Pancreas (tissue), 10 donors: ENCODE data around the gene STIM2. TPM values are rescaled to one million over a fixed set of nuclear protein-coding genes. Genes with fewer than 3 reads are reported as not detected.

Source experiments
- ATAC-seq, 4 donors: fragments of 200-7000 bp; cut with Tn5 transposase; one replicate each; pipeline versions ENCODE4 v1.8.0 to v1.9.1; 2020; ENCODE audit warnings: mild to moderate bottlenecking in 4 of 4, moderate library complexity in 4 of 4
- DNase-seq, 6 donors: peaks; one replicate each; pipeline ENCODE4 v3.0.0-alpha.2; 2020
- FAIRE-seq: peaks from 2 replicates; lab custom pipeline; 2012; peaks lifted over from hg19 to GRCh38; lab: Jason Lieb, UNC
- H3K27ac ChIP-seq, 4 donors: fragments of 200-600 bp; sonication (generic); 1 replicate in 3 of 4; 2 replicates in 1 of 4; pipeline versions ENCODE4 v1.5.0 to v1.8.0; 2020
- H3K27me3 ChIP-seq, 4 donors: fragments of 200-600 bp; one replicate each; pipeline ENCODE4 v1.8.0; 2021
- H3K36me3 ChIP-seq, 3 donors: fragments of 200-600 bp; sonication (generic) in 1 of 3; one replicate each; pipeline versions ENCODE4 v1.5.0 to v1.8.0; 2020 to 2021
- H3K4me1 ChIP-seq, 3 donors: fragments of 200-600 bp; one replicate each; pipeline ENCODE4 v1.8.0; 2021
- H3K4me3 ChIP-seq, 4 donors: fragments of 200-600 bp; sonication (generic) in 2 of 4; one replicate each; pipeline versions ENCODE4 v1.5.0 to v1.8.0; 2020 to 2021
- H3K9me3 ChIP-seq, 4 donors: fragments of 200-600 bp; one replicate each; pipeline ENCODE4 v1.8.0; 2021
- WGBS, 2 donors: extraction: QIAGEN DNeasy Blood & Tissue Kit; methylation state at CpG; one replicate each; pipeline ENCODE4 v1.1.7; 2013; 5-methylcytosine and 5-hydroxymethylcytosine counted together
- intact Hi-C, 3 donors: fragments of 100-400 bp; cut with DNase I; formaldehyde crosslinking; loops; one replicate each; pipeline versions ENCODE4 v1.11.1 to v1.14.2; 2022
- polyA plus RNA-seq, 2 donors: library from polyadenylated mRNA; stranded (reverse); fragments of 200-250 nt; gene quantifications; one replicate each; pipeline ENCODE4 v1.2.3, GENCODE V29; 2013
- total RNA-seq, 6 donors: library from RNA; stranded (reverse); fragmentation: NEBNext Ultra II Directional in 4 of 6; extraction: Animal tissue kit (Norgen Biotek cat#: 25700) in 4 of 6; gene quantifications; one replicate each; pipeline versions ENCODE4 v1.2.1 to v1.2.4, GENCODE V29; 2021 to 2023
- TF ChIP-seq, protein P1 (sequence below), 4 donors: fragments of 200-600 bp; sonication (generic) in 3 of 4; IDR thresholded peaks; one replicate each; pipeline versions ENCODE4 v1.5.0 to v1.8.0; 2021; ENCODE audit warnings: antibody characterized with exemption in 4 of 4
- donor health status: healthy with polysubstance abuse.
- donor health status: DM: no; HTN: no; CAD: no; lungs with moderate emphysema.
- donor health status: DM: no; HTN: no; CAD: no.
- donor health status: control.
- donor health status: control.
- donor health status: Bipolar disorder and iron deficiency.
- donor health status: DM: yes; HTN: yes; CAD: no.
- donor health status: DM: no; HTN: no; CAD: no.
- donor health status: DM: no; HTN: no; CAD: no.
- donor health status: DM: yes; HTN: yes; CAD: no.

Gene STIM2
- total and polyA plus RNA-seq, 8 donors = 7.6 to 18.7 (median 12.6) TPM

DNA sequence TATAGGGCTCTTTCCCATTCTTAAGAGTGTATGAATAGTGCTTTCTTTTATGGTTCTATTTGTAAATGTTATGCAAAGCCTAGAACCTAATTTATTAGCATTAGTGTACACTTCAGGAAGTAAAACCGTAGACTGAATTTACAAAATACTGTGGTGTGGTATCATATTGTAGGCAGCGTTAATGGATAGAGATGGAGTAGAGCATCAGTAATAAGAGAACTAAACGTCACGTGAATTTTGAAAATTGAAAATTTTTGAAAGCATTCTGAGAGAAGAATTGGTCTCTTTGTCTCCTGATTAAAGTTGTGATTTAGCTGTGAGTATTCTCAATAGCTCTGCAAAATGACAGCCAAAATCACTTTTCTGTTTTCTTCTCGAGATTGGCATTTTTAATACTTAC lies 2.9 kb downstream of the STIM2 start:
- Histone ChIP-seq H3K4me3 (peak overlapping the region in 2 of 4 donors; percentile 84 to 86), H3K27ac (no peak overlapping the region), H3K9me3 (no peaks in the 10 kb centered on the region), H3K27me3 (no peaks in the 10 kb centered on the region), H3K36me3 (no peaks in the 10 kb centered on the region), H3K4me1 (peaks cover 15 to 51% (median 46%) of the 10 kb centered on the region in 3 donors)
- FAIRE-seq (no peak), ATAC-seq (no peak), DNase-seq (no peak)
- intact Hi-C loops = no loop called here
- WGBS, 2 donors = 36 to 49% methylated on average over 5 of the region's 5 CpGs
- TF ChIP-seq, protein P1, sequence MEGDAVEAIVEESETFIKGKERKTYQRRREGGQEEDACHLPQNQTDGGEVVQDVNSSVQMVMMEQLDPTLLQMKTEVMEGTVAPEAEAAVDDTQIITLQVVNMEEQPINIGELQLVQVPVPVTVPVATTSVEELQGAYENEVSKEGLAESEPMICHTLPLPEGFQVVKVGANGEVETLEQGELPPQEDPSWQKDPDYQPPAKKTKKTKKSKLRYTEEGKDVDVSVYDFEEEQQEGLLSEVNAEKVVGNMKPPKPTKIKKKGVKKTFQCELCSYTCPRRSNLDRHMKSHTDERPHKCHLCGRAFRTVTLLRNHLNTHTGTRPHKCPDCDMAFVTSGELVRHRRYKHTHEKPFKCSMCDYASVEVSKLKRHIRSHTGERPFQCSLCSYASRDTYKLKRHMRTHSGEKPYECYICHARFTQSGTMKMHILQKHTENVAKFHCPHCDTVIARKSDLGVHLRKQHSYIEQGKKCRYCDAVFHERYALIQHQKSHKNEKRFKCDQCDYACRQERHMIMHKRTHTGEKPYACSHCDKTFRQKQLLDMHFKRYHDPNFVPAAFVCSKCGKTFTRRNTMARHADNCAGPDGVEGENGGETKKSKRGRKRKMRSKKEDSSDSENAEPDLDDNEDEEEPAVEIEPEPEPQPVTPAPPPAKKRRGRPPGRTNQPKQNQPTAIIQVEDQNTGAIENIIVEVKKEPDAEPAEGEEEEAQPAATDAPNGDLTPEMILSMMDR (IDR thresholded peaks at IDR 0.05) = no peak

DNA sequence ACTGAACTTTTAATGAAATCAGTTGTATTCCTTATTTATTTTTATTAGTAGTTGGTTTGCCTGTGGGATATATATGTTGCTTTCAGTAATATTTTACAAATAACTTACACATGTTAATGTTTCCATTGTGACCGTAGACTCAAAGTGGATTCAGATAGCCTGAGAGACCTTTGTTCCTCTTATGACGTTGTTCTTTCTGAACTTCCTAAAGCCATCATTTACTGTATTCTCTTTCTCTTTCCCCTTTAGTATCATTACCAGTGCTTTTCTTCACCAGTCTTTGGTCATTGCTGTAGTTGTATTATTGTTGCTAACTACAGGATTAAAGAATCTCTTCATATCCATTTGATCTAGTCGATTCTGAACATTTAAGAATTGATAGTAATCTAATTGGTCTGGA lies 4.3 kb downstream of the STIM2 start:
- Histone ChIP-seq H3K9me3 (no peaks in the 10 kb centered on the region), H3K27ac (no peak overlapping the region), H3K4me1 (peaks cover 12 to 44% (median 35%) of the 10 kb centered on the region in 3 donors), H3K4me3 (no peak overlapping the region), H3K27me3 (no peaks in the 10 kb centered on the region), H3K36me3 (no peaks in the 10 kb centered on the region)
- no peak for FAIRE-seq
- TF ChIP-seq, protein P1 (IDR thresholded peaks at IDR 0.05) = no peak
- intact Hi-C loops = no loop called here
- ATAC-seq = no peak
- 43 to 55% methylated on average over 3 of the region's 3 CpGs for WGBS, 2 donors
- DNase-seq = no peak

DNA sequence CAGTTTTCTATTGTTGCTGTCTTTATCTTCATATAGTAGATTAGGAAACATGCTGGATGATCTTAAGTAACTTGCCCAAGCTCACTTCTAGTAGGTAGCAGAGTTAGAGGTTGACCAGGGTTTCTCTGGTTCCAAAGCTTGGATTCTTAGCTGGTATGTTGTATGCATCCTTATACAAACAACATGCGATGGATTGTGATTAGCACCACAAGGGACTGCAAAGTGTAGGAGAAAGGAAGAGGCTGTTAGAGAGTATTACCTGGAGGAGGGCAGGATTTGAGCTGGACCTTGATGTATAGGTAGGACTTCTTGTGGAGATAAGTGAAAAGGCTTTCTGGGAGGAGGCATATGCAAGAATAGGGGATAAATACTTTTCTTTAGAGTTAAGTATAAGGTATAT lies 5.6 kb downstream of the STIM2 start:
- no peak overlapping the region for H3K4me3 ChIP-seq
- no peak for DNase-seq
- TF ChIP-seq, protein P1 (IDR thresholded peaks at IDR 0.05) = no peak
- no peaks in the 10 kb centered on the region for H3K9me3 ChIP-seq
- no peak for FAIRE-seq
- no peaks in the 10 kb centered on the region for H3K27me3 ChIP-seq
- H3K27ac ChIP-seq = no peak overlapping the region
- 80 to 82% methylated on average over 1 of the region's 1 CpG for WGBS, 2 donors
- H3K4me1 ChIP-seq = peaks cover 12 to 44% (median 35%) of the 10 kb centered on the region in 3 donors
- H3K36me3 ChIP-seq = no peaks in the 10 kb centered on the region
- intact Hi-C loops = no loop called here
- no peak for ATAC-seq

DNA sequence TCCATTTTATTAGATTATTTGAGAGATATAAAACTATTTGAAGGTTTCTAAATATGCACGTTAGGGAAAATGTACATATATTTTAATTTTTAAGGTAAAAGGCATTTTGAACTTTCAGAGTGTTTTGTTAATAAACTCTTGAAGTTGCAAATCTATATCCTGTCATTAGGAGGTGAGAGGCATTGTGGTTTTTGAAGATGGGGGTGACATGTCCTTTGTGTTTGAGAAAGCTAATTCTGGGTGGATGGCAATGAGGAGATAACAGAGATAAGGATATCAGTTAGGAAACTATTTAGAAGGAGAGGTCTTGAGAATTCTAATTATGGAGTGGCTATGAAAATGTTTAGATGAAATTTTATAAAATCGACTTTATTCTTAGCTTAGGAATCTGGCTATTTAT lies 6.1 kb downstream of the STIM2 start:
- DNase-seq = no peak
- WGBS, 2 donors = 79 to 88% methylated on average over 2 of the region's 2 CpGs
- intact Hi-C loops = no loop called here
- Histone ChIP-seq H3K9me3 (no peaks in the 10 kb centered on the region), H3K4me3 (no peak overlapping the region), H3K4me1 (peaks cover 12 to 44% (median 35%) of the 10 kb centered on the region in 3 donors), H3K36me3 (no peaks in the 10 kb centered on the region), H3K27ac (no peak overlapping the region), H3K27me3 (no peaks in the 10 kb centered on the region)
- FAIRE-seq = no peak
- ATAC-seq = no peak
- TF ChIP-seq, protein P1 (IDR thresholded peaks at IDR 0.05) = no peak

DNA sequence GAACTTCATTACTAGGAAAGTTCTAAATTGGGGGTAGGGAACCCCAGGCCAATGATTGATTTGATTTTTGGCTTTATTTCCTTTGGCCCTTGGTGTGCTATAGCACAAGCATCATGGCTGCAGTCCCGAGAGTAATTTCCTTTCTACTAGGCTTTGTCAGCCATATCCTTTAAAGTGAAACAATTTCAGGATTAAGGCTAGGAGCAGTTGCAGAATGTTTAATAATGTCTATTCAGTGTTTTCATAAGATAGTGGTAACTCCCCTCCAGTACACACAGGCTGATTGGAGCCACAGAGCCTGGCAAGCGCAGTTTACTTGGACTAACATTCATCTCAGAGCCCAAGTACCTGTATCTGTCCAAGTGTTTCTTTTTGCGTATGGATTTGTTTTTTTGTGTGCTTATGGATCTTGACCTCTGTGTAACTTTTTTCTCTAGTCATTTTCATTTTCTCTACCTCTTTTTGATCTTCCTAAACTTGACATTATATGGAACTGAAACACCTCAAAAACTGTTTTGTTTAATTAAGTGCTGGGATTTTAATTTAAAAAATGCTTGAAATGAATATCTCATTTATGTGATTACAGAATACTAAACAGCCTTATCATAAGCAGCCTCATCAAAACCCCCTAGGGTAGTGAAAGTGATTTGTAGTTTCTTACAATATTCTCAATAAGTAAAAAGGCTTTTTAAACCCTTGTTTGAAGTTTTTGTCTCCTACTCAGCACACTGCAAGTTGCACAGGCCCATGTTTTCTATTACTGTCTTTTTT lies 7.5 kb downstream of the STIM2 start:
- intact Hi-C loops = no loop called here
- Histone ChIP-seq H3K27ac (no peak overlapping the region), H3K36me3 (no peaks in the 10 kb centered on the region), H3K4me1 (peaks cover 6 to 35% (median 29%) of the 10 kb centered on the region in 3 donors), H3K9me3 (no peaks in the 10 kb centered on the region), H3K4me3 (no peak overlapping the region), H3K27me3 (no peaks in the 10 kb centered on the region)
- peak in 3 of 4 donors; percentile 71 to 86 (median 72) for ATAC-seq
- no peak for DNase-seq
- FAIRE-seq = no peak
- WGBS, 2 donors = 43 to 45% methylated on average over 3 of the region's 3 CpGs
- TF ChIP-seq, protein P1 (IDR thresholded peaks at IDR 0.05) = no peak
